Transverse colon (tissue), 4 donors: Measurements from ENCODE around the gene CDK17. TPM values are rescaled to one million over a fixed set of nuclear protein-coding genes. Genes with fewer than 3 reads are reported as not detected.

Experiments
- DNase-seq: peaks from one replicate; pipeline ENCODE4 v3.0.0-alpha.2; 2019
- H3K27ac ChIP-seq, 4 donors: fragments of 200-600 bp; sonication (generic); 2 replicates each; pipeline ENCODE4 v1.5.1; 2016 to 2018; ENCODE audit warnings: inconsistent platforms in 4 of 4
- H3K27me3 ChIP-seq: fragments of 200-600 bp; sonication (generic); 2 replicates; pipeline ENCODE4 v1.5.1; 2017; ENCODE audit warnings: inconsistent platforms
- H3K36me3 ChIP-seq, 4 donors: fragments of 200-600 bp; sonication (generic); 2 replicates each; pipeline ENCODE4 v1.5.1; 2017 to 2019; ENCODE audit warnings: inconsistent platforms in 4 of 4
- H3K4me1 ChIP-seq, 4 donors: fragments of 200-600 bp; sonication (generic); 2 replicates each; pipeline ENCODE4 v1.5.1; 2017 to 2020; ENCODE audit warnings: inconsistent platforms in 4 of 4
- H3K4me3 ChIP-seq, 4 donors: fragments of 200-600 bp; sonication (generic); 1 replicate in 1 of 4; 2 replicates in 3 of 4; pipeline versions ENCODE4 v1.5.1 to v1.6.1; 2017 to 2019; ENCODE audit warnings: inconsistent platforms in 4 of 4
- H3K9me3 ChIP-seq, 2 donors: fragments of 200-600 bp; sonication (generic); 2 replicates each; pipeline ENCODE4 v1.5.1; 2017 to 2019; ENCODE audit warnings: inconsistent platforms in 2 of 2
- EP300 ChIP-seq: sonication (generic); formaldehyde crosslinking; IDR thresholded peaks from one replicate; pipeline ENCODE4 v1.6.1; 2017; ENCODE audit warnings: antibody characterized with exemption, low read depth
- POLR2A ChIP-seq: fragments of 450-650 bp; IDR thresholded peaks from one replicate; pipeline ENCODE4 v1.6.1; 2016; ENCODE audit warnings: antibody characterized with exemption, mild to moderate bottlenecking, moderate library complexity
- POLR2AphosphoS5 ChIP-seq, 3 donors: sonication (generic); formaldehyde crosslinking; IDR thresholded peaks; one replicate each; pipeline ENCODE4 v1.6.1; 2016; ENCODE audit warnings: antibody characterized with exemption in 3 of 3
- WGBS, 2 donors: methylation state at CpG; one replicate each; pipeline ENCODE4 v1.1.5; 2018; ENCODE audit warnings: low coverage in 1 of 2; 5-methylcytosine and 5-hydroxymethylcytosine counted together
- in situ Hi-C, 4 donors: fragments of 200-750 bp; cut with MboI; loops; one replicate each; pipeline versions ENCODE4 v1.15.0 to v1.15.1; 2017; ENCODE audit warnings: low sequenced_read_pairs in 3 of 4, low pct_ligation_motif_present in 1 of 4, low pct_unique_long_range_greater_than_20kb in 1 of 4
- intact Hi-C: fragments of 100-400 bp; cut with DNase I; formaldehyde crosslinking; loops from one replicate; pipeline ENCODE4 v1.15.1; 2023; ENCODE audit warnings: low total_unique reads
- total RNA-seq, 4 donors: library from RNA; depleted of rRNA; stranded (reverse); fragments of >200 nt; gene quantifications; one replicate each; pipeline ENCODE4 v1.1.0, GENCODE V29; 2016
- TF ChIP-seq, protein P1 (sequence below), 5 experiments: fragments of 200-600 bp in 3 of 5; fragments of 450-650 bp in 2 of 5; sonication (generic) in 3 of 5; IDR thresholded peaks; 1 replicate in 2 of 5; 2 replicates in 3 of 5; pipeline ENCODE4 v1.5.1; 2016 to 2017; ENCODE audit warnings: antibody characterized with exemption in 5 of 5, inconsistent platforms in 3 of 5, mild to moderate bottlenecking in 2 of 5, moderate library complexity in 1 of 5

Gene CDK17
- total RNA-seq, 4 donors from 2014 or later, result 32.5 to 81.4 (median 51.8) TPM

DNA sequence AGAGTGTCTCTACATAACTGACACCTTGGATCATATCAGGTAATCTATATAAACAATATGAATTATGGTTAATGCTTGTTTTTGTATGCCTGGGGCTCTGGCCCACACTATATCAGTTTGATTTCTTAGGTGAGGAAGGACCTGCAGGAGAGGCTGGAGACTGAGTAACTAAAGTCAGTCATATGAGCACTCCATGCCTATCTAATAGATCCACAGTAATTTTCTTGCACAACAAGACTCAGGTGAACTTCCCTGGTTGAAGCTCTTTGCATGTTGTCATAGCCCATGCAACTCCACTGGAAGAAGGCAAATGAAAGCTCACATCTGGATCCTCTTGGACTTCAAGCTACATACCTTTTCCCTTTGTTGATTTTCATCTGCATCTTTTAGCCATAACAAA lies 62.3 kb downstream of the CDK17 start:
- Histone ChIP-seq H3K27me3 (no peaks in the 10 kb centered on the region), H3K9me3 (peaks cover 0 to 4% of the 10 kb centered on the region in 2 donors), H3K36me3 (no peaks in the 10 kb centered on the region), H3K4me1 (peaks cover 0 to 15% (median 11%) of the 10 kb centered on the region in 4 donors), H3K27ac (no peak overlapping the region), H3K4me3 (no peak overlapping the region)
- TF ChIP-seq POLR2A (no peak), POLR2AphosphoS5 (IDR thresholded peaks at IDR 0.05) (no peak), EP300 (no peak)
- TF ChIP-seq, protein P1, sequence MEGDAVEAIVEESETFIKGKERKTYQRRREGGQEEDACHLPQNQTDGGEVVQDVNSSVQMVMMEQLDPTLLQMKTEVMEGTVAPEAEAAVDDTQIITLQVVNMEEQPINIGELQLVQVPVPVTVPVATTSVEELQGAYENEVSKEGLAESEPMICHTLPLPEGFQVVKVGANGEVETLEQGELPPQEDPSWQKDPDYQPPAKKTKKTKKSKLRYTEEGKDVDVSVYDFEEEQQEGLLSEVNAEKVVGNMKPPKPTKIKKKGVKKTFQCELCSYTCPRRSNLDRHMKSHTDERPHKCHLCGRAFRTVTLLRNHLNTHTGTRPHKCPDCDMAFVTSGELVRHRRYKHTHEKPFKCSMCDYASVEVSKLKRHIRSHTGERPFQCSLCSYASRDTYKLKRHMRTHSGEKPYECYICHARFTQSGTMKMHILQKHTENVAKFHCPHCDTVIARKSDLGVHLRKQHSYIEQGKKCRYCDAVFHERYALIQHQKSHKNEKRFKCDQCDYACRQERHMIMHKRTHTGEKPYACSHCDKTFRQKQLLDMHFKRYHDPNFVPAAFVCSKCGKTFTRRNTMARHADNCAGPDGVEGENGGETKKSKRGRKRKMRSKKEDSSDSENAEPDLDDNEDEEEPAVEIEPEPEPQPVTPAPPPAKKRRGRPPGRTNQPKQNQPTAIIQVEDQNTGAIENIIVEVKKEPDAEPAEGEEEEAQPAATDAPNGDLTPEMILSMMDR (IDR thresholded peaks at IDR 0.05), result no peak
- no peak for DNase-seq
- intact Hi-C loops, result no loop called here
- in situ Hi-C loops, result no loop called here

DNA sequence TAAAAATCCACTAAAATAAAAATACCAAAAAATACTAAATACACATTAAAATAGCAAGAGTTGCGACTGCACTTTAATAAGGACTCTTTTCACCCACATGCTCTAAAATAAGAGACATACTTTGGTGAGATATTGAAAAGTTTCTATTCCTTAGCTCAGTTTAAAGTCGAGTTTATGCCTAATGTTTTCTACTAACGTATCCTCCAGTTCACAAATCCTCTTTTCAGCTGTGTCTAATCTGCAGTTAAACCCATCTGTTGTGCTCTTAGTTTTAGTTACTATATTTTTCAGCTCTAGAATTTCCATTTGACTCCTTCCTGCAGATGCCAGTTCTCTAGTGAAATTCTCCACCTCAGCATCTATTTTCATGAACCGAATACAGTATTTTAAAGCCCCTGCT lies 63.8 kb downstream of the CDK17 start:
- WGBS, 2 donors, result 98% methylated on average over 4 of the region's 4 CpGs
- H3K4me1 ChIP-seq, result peaks cover 0 to 14% (median 9%) of the 10 kb centered on the region in 4 donors
- H3K4me3 ChIP-seq, result no peak overlapping the region
- no peaks in the 10 kb centered on the region for H3K27me3 ChIP-seq
- peaks cover 0 to 4% of the 10 kb centered on the region in 2 donors for H3K9me3 ChIP-seq
- no peak for DNase-seq
- H3K36me3 ChIP-seq, result no peaks in the 10 kb centered on the region
- intact Hi-C loops, result no loop called here
- in situ Hi-C loops, result no loop called here
- TF ChIP-seq POLR2AphosphoS5 (IDR thresholded peaks at IDR 0.05) (no peak), POLR2A (no peak), EP300 (no peak)
- TF ChIP-seq, protein P1 (IDR thresholded peaks at IDR 0.05), result no peak
- H3K27ac ChIP-seq, result no peak overlapping the region

DNA sequence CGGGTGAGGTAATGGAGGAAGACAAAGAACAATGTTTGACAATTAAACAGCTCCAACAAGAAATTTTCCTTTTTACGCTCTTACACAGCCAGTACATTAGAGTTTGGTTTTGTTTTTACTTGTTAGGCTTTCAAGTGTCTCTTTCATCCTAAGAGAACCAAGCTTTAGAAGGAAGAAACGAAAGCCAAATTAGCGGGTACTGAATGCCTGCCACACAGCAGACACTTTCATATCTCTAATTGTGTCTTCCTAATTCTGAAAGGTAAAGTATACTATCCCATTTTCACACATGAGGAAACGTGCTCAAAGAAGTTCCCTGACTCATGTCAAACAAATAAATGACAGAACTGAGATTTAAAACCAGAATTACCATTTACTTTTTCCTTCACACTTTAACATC lies 65.0 kb downstream of the CDK17 start:
- in situ Hi-C loops, result no loop called here
- intact Hi-C loops, result no loop called here

DNA sequence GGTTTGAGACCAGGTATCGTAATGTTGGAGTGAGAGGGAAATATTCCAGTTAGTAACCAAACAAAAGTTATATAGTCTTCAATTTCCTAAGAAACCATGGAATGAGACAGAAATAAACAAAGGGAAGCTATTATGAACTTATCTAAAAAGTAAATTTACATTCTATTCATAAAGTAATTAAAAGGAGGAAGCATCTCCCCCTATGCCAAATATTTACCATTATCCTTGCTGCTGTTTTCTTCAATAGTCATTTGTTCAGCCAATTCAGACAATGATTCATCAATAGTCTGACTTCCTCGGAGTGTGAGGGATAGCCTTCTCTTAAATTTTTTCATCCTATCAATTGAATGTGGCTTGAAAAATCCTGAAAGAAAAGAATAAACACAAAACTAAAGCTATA lies 65.7 kb downstream of the CDK17 start:
- Histone ChIP-seq H3K36me3 (no peaks in the 10 kb centered on the region), H3K9me3 (peaks cover 0 to 4% of the 10 kb centered on the region in 2 donors), H3K27ac (no peak overlapping the region), H3K4me3 (no peak overlapping the region), H3K4me1 (peaks cover 0 to 11% (median 8%) of the 10 kb centered on the region in 4 donors), H3K27me3 (no peaks in the 10 kb centered on the region)
- DNase-seq, result no peak
- no peak for TF ChIP-seq POLR2AphosphoS5 (IDR thresholded peaks at IDR 0.05)
- TF ChIP-seq, protein P1 (IDR thresholded peaks at IDR 0.05), result no peak
- TF ChIP-seq POLR2A, result no peak
- no peak for TF ChIP-seq EP300
- WGBS, 2 donors, result 33 to 54% methylated on average over 1 to 2 of the region's 2 CpGs
- in situ Hi-C loops (no loop called here), intact Hi-C loops (no loop called here)

More for the DNA sequence above, 65.0 kb downstream of the CDK17 start:
- peaks cover 0 to 14% (median 9%) of the 10 kb centered on the region in 4 donors for H3K4me1 ChIP-seq
- no peaks in the 10 kb centered on the region for H3K36me3 ChIP-seq
- peaks cover 0 to 4% of the 10 kb centered on the region in 2 donors for H3K9me3 ChIP-seq
- no peak for DNase-seq
- TF ChIP-seq POLR2A, result no peak
- TF ChIP-seq POLR2AphosphoS5 (IDR thresholded peaks at IDR 0.05), result no peak
- TF ChIP-seq, protein P1 (IDR thresholded peaks at IDR 0.05), result no peak
- TF ChIP-seq EP300, result no peak
- H3K27ac ChIP-seq, result no peak overlapping the region
- no peak overlapping the region for H3K4me3 ChIP-seq
- H3K27me3 ChIP-seq, result no peaks in the 10 kb centered on the region
- WGBS, 2 donors, result 65 to 72% methylated on average over 5 of the region's 5 CpGs
